Activated CD8-positive, alpha-beta T cell treated with anti-CD3 and anti-CD28 coated beads for 36 hours (primary cell): ENCODE measurements around the gene BDH1. TPM values are rescaled to one million over a fixed set of nuclear protein-coding genes. Genes with fewer than 3 reads are reported as not detected.
"Not testable (repeated sequence)": the region's sequence is repeated elsewhere in the genome, so short reads cannot be mapped to it uniquely, and the experiment has no call there.

Experiments
- ATAC-seq: fragments of 200-7000 bp; cut with Tn5 transposase; one replicate; pipeline ENCODE4 v1.10.0; 2021; ENCODE audit warnings: mild to moderate bottlenecking, moderate library complexity
- CTCF ChIA-PET: fragments of 350-600 bp; sonication (Branson Sonifier 250); formaldehyde crosslinking; loops from one replicate; lab custom pipeline; 2021; ENCODE audit warnings: antibody characterized with exemption; lab: Charles Lee
- POLR2A ChIA-PET: fragments of 350-600 bp; sonication (Branson Sonifier 250); formaldehyde crosslinking; loops from one replicate; lab custom pipeline; 2021; ENCODE audit warnings: antibody characterized with exemption; lab: Charles Lee
- DNase-seq: peaks from one replicate; pipeline ENCODE4 v3.0.0-alpha.2; 2020
- H3K27ac Mint-ChIP-seq: one replicate; pipeline ENCODE4 v1.8.0; 2021; ENCODE audit warnings: mild to moderate bottlenecking, mixed read lengths
- H3K27me3 Mint-ChIP-seq: one replicate; pipeline ENCODE4 v1.8.0; 2021; ENCODE audit warnings: mixed read lengths
- H3K36me3 Mint-ChIP-seq: one replicate; pipeline ENCODE4 v1.8.0; 2021; ENCODE audit warnings: low read depth, mixed read lengths
- H3K4me1 Mint-ChIP-seq: one replicate; pipeline ENCODE4 v1.8.0; 2021; ENCODE audit warnings: low read depth, mixed read lengths
- H3K4me3 Mint-ChIP-seq: one replicate; pipeline ENCODE4 v1.8.0; 2021; ENCODE audit warnings: mild to moderate bottlenecking, moderate library complexity, mixed read lengths
- H3K9me3 Mint-ChIP-seq: one replicate; pipeline ENCODE4 v1.8.0; 2021; ENCODE audit warnings: mixed read lengths
- CTCF ChIP-seq: fragments of 200-600 bp; IDR thresholded peaks from one replicate; pipeline ENCODE4 v1.8.0; 2022; ENCODE audit warnings: antibody characterized with exemption, mild to moderate bottlenecking
- intact Hi-C: fragments of 100-400 bp; cut with micrococcal nuclease; formaldehyde crosslinking; loops from one replicate; pipeline ENCODE4 v1.10.0; 2022
- total RNA-seq, 2 experiments: library from RNA; stranded (reverse); gene quantifications; one replicate each; pipeline ENCODE4 v1.2.3, GENCODE V29; 2021

Gene BDH1
- total RNA-seq, 2 experiments from 2014 or later = 118 to 126 TPM

- no peak for ATAC-seq
Measured at GRCh38 chr3:197580253-197580691, 24.5 kb upstream of the BDH1 start.

GRCh38 chr3:197578376-197578775, 22.6 kb upstream of the BDH1 start:
- intact Hi-C loops = no loop called here
- H3K36me3 Mint-ChIP-seq = no peaks in the 10 kb centered on the region
- no peak for DNase-seq
- peaks cover 6% of the 10 kb centered on the region for H3K27me3 Mint-ChIP-seq
- ChIA-PET CTCF (interaction anchor here (0.9 to 1.0 kb wide), 2 partner anchors 9 to 16 kb away, joined by 3 to 4 read pairs; no protein-coding TSS in a partner anchor), POLR2A (no interaction called here)
- no peak overlapping the region for H3K27ac Mint-ChIP-seq
- no peak for TF ChIP-seq CTCF
- no peak overlapping the region for H3K4me3 Mint-ChIP-seq
- no peaks in the 10 kb centered on the region for H3K9me3 Mint-ChIP-seq
- H3K4me1 Mint-ChIP-seq = peaks cover 2% of the 10 kb centered on the region
- ATAC-seq = no peak

More at GRCh38 chr3:197580253-197580691, 24.5 kb upstream of the BDH1 start:
- H3K4me1 Mint-ChIP-seq = no peaks in the 10 kb centered on the region
- no peak overlapping the region for H3K4me3 Mint-ChIP-seq
- no peaks in the 10 kb centered on the region for H3K9me3 Mint-ChIP-seq
- ChIA-PET POLR2A (no interaction called here), CTCF (interaction anchor here (1.3 kb wide), 1 partner anchor 10 kb away, joined by 3 read pairs; no protein-coding TSS in a partner anchor)
- TF ChIP-seq CTCF = no peak
- no peaks in the 10 kb centered on the region for H3K36me3 Mint-ChIP-seq
- no peak overlapping the region for H3K27ac Mint-ChIP-seq
- H3K27me3 Mint-ChIP-seq = no peaks in the 10 kb centered on the region
- no peak for DNase-seq
- intact Hi-C loops = no loop called here

- no peaks in the 10 kb centered on the region for H3K36me3 Mint-ChIP-seq
- H3K27ac Mint-ChIP-seq = no peak overlapping the region
- no peaks in the 10 kb centered on the region for H3K9me3 Mint-ChIP-seq
- H3K4me1 Mint-ChIP-seq = peaks cover 2% of the 10 kb centered on the region
- no peak for DNase-seq
- intact Hi-C loops = no loop called here
- no peak for TF ChIP-seq CTCF
- ChIA-PET CTCF (interaction anchor here (0.9 to 1.0 kb wide), 3 partner anchors 10 to 22 kb away, joined by 3 to 4 read pairs (median 3); no protein-coding TSS in a partner anchor), POLR2A (interaction anchor here (1.0 kb wide), 1 partner anchor 20 kb away, joined by 3 read pairs; no protein-coding TSS in a partner anchor)
- H3K4me3 Mint-ChIP-seq = no peak overlapping the region
- ATAC-seq = no peak
- H3K27me3 Mint-ChIP-seq = peaks cover 7% of the 10 kb centered on the region
Measured at GRCh38 chr3:197577366-197578074, 21.8 kb upstream of the BDH1 start.

GRCh38 chr3:197576838-197577237, 21.1 kb upstream of the BDH1 start:
- ChIA-PET CTCF (interaction anchor here (1.0 kb wide), 1 partner anchor 22 kb away, joined by 3 read pairs; no protein-coding TSS in a partner anchor), POLR2A (interaction anchor here (1.0 kb wide), 1 partner anchor 19 kb away, joined by 3 read pairs; no protein-coding TSS in a partner anchor)
- peaks cover 7% of the 10 kb centered on the region for H3K27me3 Mint-ChIP-seq
- DNase-seq = no peak
- H3K9me3 Mint-ChIP-seq = no peaks in the 10 kb centered on the region
- no peak for TF ChIP-seq CTCF
- no peak overlapping the region for H3K4me3 Mint-ChIP-seq
- intact Hi-C loops = no loop called here
- ATAC-seq = no peak
- no peaks in the 10 kb centered on the region for H3K36me3 Mint-ChIP-seq
- H3K27ac Mint-ChIP-seq = no peak overlapping the region
- peaks cover 2% of the 10 kb centered on the region for H3K4me1 Mint-ChIP-seq

- DNase-seq (no peak), ATAC-seq (no peak)
- H3K27me3 Mint-ChIP-seq = peaks cover 11% of the 10 kb centered on the region
- no peak overlapping the region for H3K4me3 Mint-ChIP-seq
- peaks cover 6% of the 10 kb centered on the region for H3K36me3 Mint-ChIP-seq
- ChIA-PET POLR2A (no interaction called here), CTCF (interaction anchor here (0.8 to 1.0 kb wide), 2 partner anchors 20 to 24 kb away, joined by 3 read pairs; partner anchors contain the start of gene BDH1)
- H3K9me3 Mint-ChIP-seq = peaks cover 8% of the 10 kb centered on the region
- H3K4me1 Mint-ChIP-seq = peaks cover 2% of the 10 kb centered on the region
- H3K27ac Mint-ChIP-seq = no peak overlapping the region
- TF ChIP-seq CTCF = no peak
- intact Hi-C loops = no loop called here
Measured at GRCh38 chr3:197575362-197575761, 19.6 kb upstream of the BDH1 start.

- CTCF ChIA-PET = interaction anchor here (0.9 to 1.0 kb wide), 2 partner anchors 12 to 25 kb away, joined by 3 to 4 read pairs; no protein-coding TSS in a partner anchor
- H3K4me3 Mint-ChIP-seq, H3K4me1 Mint-ChIP-seq, intact Hi-C loops, POLR2A ChIA-PET, H3K27ac Mint-ChIP-seq, DNase-seq, ATAC-seq: not testable (repeated sequence)
- H3K27me3 Mint-ChIP-seq = peaks cover 15% of the 10 kb centered on the region
- peaks cover 14% of the 10 kb centered on the region for H3K36me3 Mint-ChIP-seq
- peaks cover 17% of the 10 kb centered on the region for H3K9me3 Mint-ChIP-seq
Measured at GRCh38 chr3:197574396-197574991, 18.7 kb upstream of the BDH1 start.
